Kidney epithelial cell (primary cell): Measurements from ENCODE around the gene SNX8. TPM values are rescaled to one million over a fixed set of nuclear protein-coding genes. Genes with fewer than 3 reads are reported as not detected.

ENCODE experiments used
- DNase-seq: peaks from one replicate; pipeline ENCODE4 v3.0.0-alpha.2; 2010; ENCODE audit warnings: low read depth
- H3K27me3 ChIP-seq: 2 replicates; pipeline ENCODE4 v1.6.0; 2011; ENCODE audit warnings: low read length; ENCODE audit not compliant: control insufficient read depth, insufficient read depth
- H3K36me3 ChIP-seq: 2 replicates; pipeline ENCODE4 v1.5.1; 2011; ENCODE audit warnings: low read length; ENCODE audit not compliant: control insufficient read depth, insufficient read depth
- H3K4me3 ChIP-seq: 2 replicates; pipeline ENCODE4 v1.5.1; 2011; ENCODE audit warnings: low read depth, mild to moderate bottlenecking, control low read depth, low read length
- total RNA-seq: library from RNA; depleted of rRNA; stranded (reverse); fragments of >200 nt; gene quantifications from 2 replicates; pipeline ENCODE4 v1.2.3, GENCODE V29; 2015
- TF ChIP-seq, protein P1 (sequence below): IDR thresholded peaks from 2 replicates; pipeline ENCODE4 v1.5.1; 2011; ENCODE audit warnings: mild to moderate bottlenecking, moderate library complexity, low read length, control low read depth, inconsistent platforms; ENCODE audit not compliant: insufficient read depth, poor library complexity, severe bottlenecking

Gene SNX8
- total RNA-seq, 1 donor from 2014 or later: 47.7 TPM

DNA sequence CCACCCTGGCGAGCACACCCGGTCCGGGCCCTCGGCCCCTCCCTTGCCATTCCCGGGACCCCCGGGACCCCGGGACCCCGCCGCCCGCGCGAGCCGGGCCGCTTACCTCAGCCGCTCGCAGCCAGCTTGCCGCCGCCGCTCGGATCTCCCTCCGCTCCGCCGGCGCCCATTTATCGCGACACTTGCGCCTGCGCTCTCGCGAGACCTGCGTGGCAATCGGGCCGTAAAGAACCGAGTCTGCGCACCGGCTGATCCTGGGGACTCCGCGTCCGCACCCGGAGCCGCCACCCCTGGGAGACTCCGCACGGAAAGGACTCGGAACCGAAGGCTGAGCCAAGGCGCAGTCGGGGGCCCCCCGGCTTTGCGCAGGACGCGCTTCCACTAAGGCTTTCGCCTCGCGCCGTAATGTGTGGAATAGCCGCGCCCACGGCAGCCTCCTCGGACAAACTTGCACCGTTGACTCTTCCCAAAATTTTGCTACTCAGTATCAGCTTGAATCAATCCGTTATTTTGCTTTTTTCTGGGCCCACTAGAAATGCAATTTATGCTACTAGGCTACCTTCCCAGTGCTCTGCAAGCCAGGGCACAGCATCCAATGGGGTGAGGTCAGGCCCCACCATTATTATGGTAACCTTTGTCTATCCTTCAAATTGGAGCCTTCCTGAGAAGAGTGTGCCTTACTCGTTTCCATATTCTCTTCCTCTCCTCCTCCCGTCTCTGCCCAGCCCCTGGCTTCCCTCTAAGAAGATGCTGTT, 81.3 kb downstream of the SNX8 start, which contains the start of gene MAD1L1:
TSS of gene MAD1L1 (minus strand) at position 180 of the 755 bp plus-strand sequence. CDS start 2,812 bp downstream, outside the sequence.
- TF ChIP-seq, protein P1, sequence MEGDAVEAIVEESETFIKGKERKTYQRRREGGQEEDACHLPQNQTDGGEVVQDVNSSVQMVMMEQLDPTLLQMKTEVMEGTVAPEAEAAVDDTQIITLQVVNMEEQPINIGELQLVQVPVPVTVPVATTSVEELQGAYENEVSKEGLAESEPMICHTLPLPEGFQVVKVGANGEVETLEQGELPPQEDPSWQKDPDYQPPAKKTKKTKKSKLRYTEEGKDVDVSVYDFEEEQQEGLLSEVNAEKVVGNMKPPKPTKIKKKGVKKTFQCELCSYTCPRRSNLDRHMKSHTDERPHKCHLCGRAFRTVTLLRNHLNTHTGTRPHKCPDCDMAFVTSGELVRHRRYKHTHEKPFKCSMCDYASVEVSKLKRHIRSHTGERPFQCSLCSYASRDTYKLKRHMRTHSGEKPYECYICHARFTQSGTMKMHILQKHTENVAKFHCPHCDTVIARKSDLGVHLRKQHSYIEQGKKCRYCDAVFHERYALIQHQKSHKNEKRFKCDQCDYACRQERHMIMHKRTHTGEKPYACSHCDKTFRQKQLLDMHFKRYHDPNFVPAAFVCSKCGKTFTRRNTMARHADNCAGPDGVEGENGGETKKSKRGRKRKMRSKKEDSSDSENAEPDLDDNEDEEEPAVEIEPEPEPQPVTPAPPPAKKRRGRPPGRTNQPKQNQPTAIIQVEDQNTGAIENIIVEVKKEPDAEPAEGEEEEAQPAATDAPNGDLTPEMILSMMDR: no peak
- DNase-seq: no peak
- H3K36me3 ChIP-seq: no peaks in the 10 kb centered on the region

DNA sequence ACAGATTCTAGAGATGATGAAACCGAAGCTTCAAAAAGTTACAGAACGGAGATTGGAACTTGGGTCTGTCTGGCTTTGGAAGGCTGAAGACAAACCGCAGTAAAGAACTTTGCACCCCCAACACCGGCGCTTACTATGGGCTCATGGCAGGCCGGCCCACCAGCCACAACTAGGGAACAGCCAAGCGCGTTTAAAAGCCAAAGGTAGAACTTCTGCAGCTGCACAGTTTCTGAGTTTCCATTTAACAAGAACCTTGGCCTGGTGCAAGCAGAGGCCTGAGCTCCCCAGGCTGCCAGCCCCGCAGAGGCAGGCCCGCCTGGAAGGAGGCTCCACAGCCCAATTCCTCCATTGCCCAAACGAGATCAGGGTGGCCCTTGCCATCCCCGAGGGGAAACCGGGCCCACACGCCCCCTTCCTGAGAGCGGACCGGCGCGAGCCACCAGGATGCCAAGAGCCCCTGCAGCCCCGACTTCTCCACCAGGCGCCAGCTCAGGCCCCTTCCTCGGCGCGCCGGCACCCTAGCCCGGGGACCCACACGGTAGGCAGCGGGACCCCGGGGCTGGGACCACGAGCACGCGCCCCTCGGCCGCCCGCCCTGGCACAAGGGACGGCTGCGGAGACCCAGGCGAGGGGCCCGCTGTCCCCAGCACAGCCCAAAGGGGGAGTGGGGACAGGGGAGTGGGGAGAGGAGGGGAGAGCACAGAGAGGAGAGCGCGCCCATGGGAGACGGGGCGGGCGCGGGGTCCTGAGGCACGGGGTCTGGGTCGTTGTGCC, 82.1 kb downstream of the SNX8 start:
- no peaks in the 10 kb centered on the region for H3K27me3 ChIP-seq
- TF ChIP-seq, protein P1: no peak
- no peak for DNase-seq
- no peaks in the 10 kb centered on the region for H3K36me3 ChIP-seq
- peak overlapping the region; percentile 90 for H3K4me3 ChIP-seq

More for the DNA sequence above, 81.3 kb downstream of the SNX8 start, which contains the start of gene MAD1L1:
- H3K27me3 ChIP-seq: no peaks in the 10 kb centered on the region
- peak within 1 kb of the TSS; percentile 90 for H3K4me3 ChIP-seq

DNA sequence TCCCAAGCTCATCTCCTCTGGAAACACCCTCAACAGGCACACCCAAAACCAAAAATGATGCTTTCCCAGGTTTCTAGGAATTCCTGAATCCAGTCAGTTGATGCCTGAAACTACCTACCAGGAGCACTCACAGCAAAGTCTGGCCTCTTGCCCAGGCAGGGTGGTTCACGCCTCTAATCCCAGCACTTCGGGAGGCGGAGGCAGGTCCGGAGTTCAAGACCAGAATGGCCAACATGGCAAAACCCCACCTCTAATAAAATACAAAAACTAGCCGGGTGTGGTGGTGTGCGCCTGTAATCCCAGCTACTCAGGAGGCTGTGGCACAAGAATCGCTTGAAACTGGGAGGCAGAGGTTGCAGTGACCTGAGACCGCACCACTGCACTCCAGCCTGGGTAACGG, 83.4 kb downstream of the SNX8 start:
- Histone ChIP-seq H3K4me3 (no peak overlapping the region), H3K36me3 (no peaks in the 10 kb centered on the region), H3K27me3 (no peaks in the 10 kb centered on the region)
- TF ChIP-seq, protein P1: no peak
- no peak for DNase-seq

DNA sequence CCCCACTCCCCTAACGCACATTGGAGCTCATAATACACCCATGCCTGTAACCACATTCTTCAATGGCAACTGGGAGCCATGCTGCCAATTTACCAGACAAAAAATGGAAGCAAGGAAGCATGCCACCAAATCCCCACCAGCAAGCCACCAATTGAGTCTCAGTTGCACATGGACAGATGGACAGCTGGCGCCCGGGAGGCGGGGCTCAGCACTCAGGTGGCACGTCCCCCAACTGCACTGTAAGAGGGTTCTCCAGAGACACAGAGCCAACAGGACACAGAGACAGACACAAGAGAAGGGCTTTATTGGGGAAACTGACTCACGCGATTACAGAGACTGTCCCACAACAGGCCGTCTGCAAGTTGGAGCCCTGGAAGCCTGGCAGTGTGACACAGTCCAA, 84.0 kb downstream of the SNX8 start:
- no peaks in the 10 kb centered on the region for H3K36me3 ChIP-seq
- H3K4me3 ChIP-seq: no peak overlapping the region
- H3K27me3 ChIP-seq: no peaks in the 10 kb centered on the region
- TF ChIP-seq, protein P1: no peak
- no peak for DNase-seq

DNA sequence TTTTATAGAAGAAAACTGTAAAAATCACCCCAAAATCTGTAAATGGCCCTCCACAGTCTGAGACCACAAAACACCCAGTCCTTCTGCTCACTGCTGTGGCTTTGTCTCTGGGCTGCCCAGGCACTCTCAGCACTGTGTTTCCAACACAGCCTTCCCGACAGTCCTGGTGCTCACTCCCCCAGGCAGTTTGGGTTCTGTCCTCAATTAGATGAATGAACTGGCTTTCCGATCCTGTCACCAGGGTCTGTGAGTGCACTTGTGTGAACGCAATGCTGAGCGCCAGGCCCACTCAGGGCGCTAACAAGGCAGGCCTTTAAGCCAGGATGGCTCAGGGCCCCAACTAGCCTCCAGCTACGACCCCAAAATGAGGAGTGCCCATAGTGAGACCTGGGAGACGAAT, 84.8 kb downstream of the SNX8 start:
- TF ChIP-seq, protein P1: no peak
- H3K36me3 ChIP-seq: no peaks in the 10 kb centered on the region
- no peaks in the 10 kb centered on the region for H3K27me3 ChIP-seq
- DNase-seq: no peak
- no peak overlapping the region for H3K4me3 ChIP-seq
